OCI-LY1 (cell line): Measurements from ENCODE around the gene LPIN1.

Source experiments
- EZH2 ChIP-seq: fragments of 200-600 bp; sonication (generic), shearing (Covaris generic); IDR thresholded peaks from 2 replicates; pipeline ENCODE4 v1.8.0; 2017; ENCODE audit warnings: borderline replicate concordance, mixed run types, mild to moderate bottlenecking, antibody characterized with exemption, low read length, moderate library complexity, mixed read lengths
- TF ChIP-seq, protein P1 (sequence below): fragments of 200-600 bp; sonication (generic), shearing (Covaris generic); IDR thresholded peaks from 2 replicates; pipeline ENCODE4 v1.5.1; 2017; ENCODE audit warnings: mild to moderate bottlenecking, antibody characterized with exemption, low read length, moderate library complexity, mixed read lengths

DNA sequence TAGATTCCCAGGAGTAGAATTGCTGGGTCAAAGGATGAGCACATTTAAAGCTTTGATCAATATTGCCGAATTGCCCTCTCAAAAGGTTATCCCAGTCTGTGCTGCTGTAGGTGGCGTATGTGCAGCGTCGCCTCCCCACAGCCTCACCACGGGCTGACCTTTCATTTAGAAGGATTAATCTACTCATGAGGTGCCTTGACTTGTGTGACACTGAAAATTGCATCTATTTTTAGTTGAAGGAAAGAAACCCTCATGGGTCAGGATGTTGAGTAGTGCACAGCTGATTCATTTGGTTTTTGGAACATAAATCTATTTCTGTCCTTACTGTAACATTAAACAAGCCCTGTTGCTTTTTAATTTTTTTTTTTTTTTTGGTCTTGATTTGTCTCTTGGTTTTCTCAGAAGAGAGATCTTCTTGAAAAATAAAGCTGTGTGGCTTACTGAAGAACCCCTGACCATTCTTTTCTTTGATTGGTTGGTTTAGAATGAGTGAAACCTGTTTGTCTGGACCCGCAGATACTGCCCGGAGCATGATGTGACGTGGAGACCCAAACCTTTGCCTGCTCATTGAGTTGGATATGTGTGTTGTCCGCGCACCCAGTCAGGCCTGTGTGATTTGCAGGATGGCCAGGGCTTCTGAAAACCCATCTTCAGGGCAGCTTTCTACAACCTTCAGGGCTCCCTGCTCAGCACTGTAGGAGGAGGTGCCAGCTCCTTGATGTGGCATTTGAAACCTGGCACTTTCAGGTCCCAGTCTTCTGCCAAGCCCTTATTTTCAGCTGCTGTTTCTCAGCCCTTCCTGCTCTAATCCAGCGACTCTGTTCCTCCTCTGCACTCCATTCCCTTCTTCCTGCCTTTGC, 61.0 kb downstream of the LPIN1 start:
- TF ChIP-seq, protein P1, sequence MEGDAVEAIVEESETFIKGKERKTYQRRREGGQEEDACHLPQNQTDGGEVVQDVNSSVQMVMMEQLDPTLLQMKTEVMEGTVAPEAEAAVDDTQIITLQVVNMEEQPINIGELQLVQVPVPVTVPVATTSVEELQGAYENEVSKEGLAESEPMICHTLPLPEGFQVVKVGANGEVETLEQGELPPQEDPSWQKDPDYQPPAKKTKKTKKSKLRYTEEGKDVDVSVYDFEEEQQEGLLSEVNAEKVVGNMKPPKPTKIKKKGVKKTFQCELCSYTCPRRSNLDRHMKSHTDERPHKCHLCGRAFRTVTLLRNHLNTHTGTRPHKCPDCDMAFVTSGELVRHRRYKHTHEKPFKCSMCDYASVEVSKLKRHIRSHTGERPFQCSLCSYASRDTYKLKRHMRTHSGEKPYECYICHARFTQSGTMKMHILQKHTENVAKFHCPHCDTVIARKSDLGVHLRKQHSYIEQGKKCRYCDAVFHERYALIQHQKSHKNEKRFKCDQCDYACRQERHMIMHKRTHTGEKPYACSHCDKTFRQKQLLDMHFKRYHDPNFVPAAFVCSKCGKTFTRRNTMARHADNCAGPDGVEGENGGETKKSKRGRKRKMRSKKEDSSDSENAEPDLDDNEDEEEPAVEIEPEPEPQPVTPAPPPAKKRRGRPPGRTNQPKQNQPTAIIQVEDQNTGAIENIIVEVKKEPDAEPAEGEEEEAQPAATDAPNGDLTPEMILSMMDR, result no peak
- no peak for TF ChIP-seq EZH2
